GM12864 (cell line): Measurements from ENCODE around the gene CFAP61.

ENCODE experiments used
- DNase-seq: peaks from one replicate; pipeline ENCODE4 v3.0.0-alpha.2; 2011; ENCODE audit warnings: low read depth
- H3K4me3 ChIP-seq: 2 replicates; pipeline ENCODE4 v1.5.1; 2011; ENCODE audit warnings: mild to moderate bottlenecking, low read depth, low read length, control low read depth
- CTCF ChIP-seq: IDR thresholded peaks from 2 replicates; pipeline ENCODE4 v1.5.1; 2011; ENCODE audit warnings: low read depth, mild to moderate bottlenecking, moderate library complexity, low read length, control low read depth, inconsistent platforms; ENCODE audit errors: missing control alignments

The CFAP61 gene

GRCh38 chr20:20251836-20252235, 199.5 kb downstream of the CFAP61 start:
- no peak overlapping the region for H3K4me3 ChIP-seq
- no peak for TF ChIP-seq CTCF
- no peak for DNase-seq

GRCh38 chr20:20253039-20253743, 200.9 kb downstream of the CFAP61 start:
- no peak for TF ChIP-seq CTCF
- DNase-seq: no peak
- no peak overlapping the region for H3K4me3 ChIP-seq

GRCh38 chr20:20253744-20254330, 201.5 kb downstream of the CFAP61 start:
- DNase-seq: no peak
- TF ChIP-seq CTCF: no peak
- H3K4me3 ChIP-seq: no peak overlapping the region

- DNase-seq: no peak
- no peak overlapping the region for H3K4me3 ChIP-seq
- no peak for TF ChIP-seq CTCF
Measured at GRCh38 chr20:20255099-20255498, 202.8 kb downstream of the CFAP61 start.

GRCh38 chr20:20259533-20259932, 207.2 kb downstream of the CFAP61 start:
- no peak overlapping the region for H3K4me3 ChIP-seq
- no peak for DNase-seq
- TF ChIP-seq CTCF: no peak

- no peak for TF ChIP-seq CTCF
- no peak for DNase-seq
- no peak overlapping the region for H3K4me3 ChIP-seq
Measured at GRCh38 chr20:20261159-20261558, 208.8 kb downstream of the CFAP61 start.

DNA sequence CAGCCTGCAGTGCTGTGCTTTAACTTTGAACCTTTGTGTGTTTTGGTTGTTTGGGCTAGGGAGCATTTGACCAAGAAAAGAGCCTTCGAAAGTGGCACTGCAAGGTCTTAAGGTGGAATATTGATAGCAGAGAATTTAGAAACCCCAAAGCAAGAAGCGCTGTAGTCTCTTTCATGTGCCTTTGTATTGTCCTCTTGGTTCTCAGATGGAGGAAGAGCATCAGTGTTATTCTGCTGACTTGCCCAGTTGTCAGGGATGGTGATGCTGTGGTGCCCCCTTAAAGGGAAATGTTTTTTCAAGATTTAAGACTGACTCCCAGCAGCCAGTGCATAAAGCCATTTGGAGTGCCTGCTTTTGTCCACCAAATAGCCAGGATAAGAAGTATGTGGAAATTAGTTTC, 212.9 kb downstream of the CFAP61 start:
- no peak overlapping the region for H3K4me3 ChIP-seq
- no peak for TF ChIP-seq CTCF

More for the DNA sequence above, 212.9 kb downstream of the CFAP61 start:
- no peak for DNase-seq
